Stimulated activated CD8-positive, alpha-beta memory T cell treated with anti-CD3 and anti-CD28 coated beads, Interleukin-15, amount 100 ng/mL, for 24 hours (primary cell): ENCODE data around the gene IRF8.
"Not testable (repeated sequence)": the region's sequence is repeated elsewhere in the genome, so short reads cannot be mapped to it uniquely, and the experiment has no call there.

ENCODE experiments used
- DNase-seq: peaks from one replicate; pipeline ENCODE4 v3.0.0-alpha.2; 2020; ENCODE audit warnings: low read depth

Gene IRF8

DNA sequence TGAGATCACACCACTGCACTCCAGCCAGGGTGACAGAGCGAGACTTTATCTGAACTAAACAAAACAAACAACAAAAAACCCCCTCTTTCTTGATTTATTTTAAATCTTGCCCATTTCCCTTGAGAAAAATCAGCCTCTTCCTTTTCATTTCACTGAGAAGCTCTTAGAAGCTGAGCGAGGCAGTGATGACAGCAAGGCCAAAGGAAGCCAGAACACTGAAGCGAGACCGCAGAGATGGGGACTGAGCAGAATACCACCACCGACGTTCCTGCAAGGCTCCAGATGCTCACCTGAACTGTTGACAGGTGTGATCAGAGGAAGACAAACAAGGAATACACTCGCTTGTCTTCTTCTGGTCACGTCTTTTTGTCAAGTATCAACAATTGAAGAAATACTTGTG, 30.5 kb upstream of the IRF8 start:
- no peak for DNase-seq

DNA sequence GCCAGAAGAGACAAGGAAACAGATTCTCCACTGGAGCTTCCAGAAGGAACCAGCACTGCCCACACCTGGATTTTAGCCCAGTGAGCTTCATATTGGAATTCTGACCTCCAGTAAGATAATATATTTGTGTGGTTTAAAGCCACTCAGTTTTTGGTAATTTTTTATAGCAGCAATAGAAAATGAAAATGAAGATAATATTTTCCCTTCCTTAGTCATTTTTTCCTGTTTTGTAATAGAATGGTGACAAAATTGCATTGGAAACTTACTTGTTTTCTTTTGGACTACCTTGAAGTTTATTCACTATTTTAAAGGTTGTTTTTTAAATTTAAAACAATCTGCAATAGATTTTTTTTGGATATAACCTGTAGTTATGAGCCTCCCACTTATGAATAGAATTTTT, 29.8 kb upstream of the IRF8 start:
- DNase-seq: no peak

DNA sequence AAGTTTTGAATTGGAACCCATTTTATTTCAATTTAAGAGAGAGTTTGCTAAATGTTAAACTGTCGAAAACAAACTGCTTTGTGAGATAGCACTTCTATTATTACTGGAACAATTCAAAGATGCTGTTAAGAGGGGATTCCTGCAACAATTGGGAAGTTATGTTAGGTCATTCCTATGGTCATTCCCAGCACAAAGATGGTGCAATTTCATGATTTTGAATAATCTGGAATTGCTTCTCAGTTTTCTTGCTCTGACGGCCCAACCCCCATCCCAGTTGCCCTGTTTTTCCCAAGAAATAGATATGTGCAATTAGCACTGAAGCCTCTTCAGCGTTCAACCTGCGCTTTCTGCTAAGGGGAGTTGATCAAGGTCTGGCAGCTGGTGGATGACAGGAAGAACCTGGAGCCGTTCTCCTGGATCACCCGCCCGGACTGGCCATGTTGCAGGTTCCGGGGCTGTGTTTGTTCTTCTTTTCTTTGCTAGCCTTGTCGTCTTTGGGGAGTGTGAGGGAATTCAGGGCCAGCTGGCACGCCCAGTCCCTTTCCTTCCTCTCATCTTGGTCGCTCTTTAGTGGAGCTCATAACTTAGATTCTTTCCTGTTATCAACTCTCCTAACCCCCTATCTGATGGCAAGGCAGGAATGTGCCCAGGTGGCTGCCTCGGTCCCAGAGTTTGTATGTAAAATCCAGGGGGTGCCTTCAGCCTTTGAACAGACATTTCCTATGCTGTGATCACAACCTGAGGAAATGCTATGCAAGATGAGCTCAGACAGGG, 29.0 kb upstream of the IRF8 start:
- DNase-seq: no peak

DNA sequence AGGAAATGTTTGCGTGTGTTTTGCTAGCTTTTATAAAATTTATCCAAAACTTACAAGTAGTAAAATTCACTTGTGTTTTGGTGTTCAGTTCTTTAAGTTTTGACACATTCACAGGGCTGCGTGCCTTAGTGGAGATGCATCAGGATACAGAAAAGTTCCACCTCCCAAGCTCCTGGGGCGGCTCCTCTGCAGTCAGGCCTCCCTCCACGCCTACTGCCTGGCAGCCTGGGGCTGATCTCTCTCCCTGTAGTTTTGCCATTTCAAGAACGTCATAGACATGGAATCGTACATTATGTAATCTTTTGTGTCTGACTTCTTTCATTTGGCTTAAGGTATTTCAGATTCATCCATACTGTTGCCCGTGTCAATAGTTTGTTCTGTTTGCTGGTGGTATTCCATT, 27.2 kb upstream of the IRF8 start:
- no peak for DNase-seq

DNA sequence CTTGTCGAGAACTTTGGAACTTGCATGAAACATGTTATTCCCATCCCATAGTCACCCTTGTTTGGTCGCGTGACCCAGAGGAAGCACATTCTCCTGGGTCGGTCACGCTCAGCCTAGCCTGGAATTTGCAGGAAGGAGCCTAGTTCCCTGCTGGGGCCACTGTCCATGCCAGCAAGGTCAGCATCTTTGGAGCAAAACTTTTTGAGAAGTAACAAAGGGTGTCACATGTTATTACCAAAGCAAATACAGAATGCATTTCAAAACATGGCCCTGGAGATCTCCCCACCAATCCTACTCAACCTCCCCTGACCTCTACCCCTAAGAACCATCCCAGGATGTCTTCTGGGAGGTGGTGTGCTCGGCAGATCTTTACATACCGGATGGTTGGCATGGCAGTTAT, 26.2 kb upstream of the IRF8 start:
- DNase-seq: no peak

DNA sequence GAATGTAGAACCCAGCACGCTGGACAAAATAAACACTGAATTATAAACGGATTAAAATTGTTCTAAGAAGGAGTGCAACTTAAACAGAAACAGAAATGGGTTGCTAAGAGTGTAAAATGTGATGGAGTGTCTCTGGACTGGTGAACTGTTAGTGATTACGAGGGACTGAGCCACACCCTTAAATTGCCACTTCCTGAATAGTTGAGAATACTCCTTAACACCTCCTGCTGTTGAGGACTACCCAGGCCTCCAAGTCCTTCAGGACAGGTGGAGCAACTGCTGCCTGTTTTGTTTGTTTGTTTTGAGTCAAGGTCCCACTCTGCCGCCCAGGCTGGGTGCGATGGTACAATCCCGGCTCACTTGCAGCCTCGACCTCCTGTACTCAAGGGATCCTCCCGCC, 25.8 kb upstream of the IRF8 start:
- DNase-seq: no peak

DNA sequence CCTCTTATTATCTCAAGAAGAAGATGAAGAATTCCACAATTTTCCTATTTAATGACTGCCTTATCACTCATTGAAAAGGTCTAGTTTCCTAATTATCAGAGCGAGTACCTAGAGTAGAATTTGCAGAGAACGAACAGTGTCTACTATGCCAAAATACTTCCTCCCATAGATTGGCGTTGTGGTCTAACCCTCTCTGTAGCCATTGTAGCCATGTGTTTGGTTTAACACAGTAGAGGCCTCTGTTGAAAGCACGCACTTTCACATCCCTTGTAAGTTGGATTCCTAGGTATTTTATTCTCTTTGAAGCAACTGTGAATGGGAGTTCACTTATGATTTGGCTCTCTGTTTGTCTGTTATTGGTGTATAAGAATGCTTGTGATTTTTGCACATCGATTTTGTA, 24.9 kb upstream of the IRF8 start:
- DNase-seq: not testable (repeated sequence)

DNA sequence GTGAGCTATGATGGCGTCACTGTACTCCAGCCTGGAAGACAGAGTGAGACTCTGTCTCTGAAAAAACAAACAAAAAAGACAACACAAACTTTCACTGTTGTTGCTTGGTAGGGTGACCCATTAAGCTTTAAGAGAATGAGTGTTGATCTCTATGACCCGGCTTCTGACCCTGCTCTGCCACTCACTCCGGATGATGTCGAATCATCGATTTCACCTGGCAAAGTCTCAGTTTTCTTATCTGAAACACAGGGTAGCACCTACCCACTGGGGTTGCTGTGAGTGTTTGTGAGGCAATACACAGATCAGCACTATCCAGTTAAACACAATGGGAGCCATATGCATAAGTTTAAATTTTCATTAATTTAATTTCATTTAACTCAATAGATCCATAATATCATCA, 20.6 kb upstream of the IRF8 start:
- DNase-seq: no peak

DNA sequence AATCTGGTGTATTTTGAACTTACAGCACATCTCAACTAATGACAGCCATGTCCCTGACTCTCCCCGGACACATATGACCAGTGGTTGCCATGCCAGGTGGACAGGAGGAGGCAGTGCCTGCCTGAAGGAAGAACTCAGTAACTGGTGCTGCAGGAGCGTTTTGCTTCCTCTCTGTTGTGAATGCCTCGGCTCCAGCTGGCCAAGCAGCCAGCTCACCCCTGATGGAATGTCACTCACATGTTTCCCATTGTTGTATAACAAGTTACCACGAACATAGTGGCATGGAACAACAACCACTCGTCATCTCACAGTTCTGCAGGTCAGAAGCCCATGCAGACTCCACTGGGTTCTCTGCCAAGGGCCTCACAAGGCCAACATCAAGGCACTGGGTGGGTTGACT, 20.1 kb upstream of the IRF8 start:
- no peak for DNase-seq

DNA sequence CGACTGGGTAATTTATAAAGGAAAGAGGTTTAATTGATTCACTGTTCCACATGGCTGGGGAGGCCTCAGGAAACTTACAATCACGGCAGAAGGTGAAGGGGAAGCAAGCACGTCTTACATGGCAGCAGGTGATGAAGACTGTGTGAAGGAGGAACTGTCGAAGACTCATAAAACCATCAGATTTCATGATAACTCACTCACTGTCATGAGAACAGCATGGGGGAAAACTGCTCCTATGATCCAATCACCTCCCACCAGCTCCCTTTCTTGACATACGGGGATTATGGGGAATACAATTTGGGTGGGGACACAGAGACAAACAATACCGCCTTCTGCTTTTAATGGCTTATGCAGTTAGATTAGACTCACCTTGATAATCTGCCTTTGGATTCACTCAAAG, 19.4 kb upstream of the IRF8 start:
- DNase-seq: no peak

DNA sequence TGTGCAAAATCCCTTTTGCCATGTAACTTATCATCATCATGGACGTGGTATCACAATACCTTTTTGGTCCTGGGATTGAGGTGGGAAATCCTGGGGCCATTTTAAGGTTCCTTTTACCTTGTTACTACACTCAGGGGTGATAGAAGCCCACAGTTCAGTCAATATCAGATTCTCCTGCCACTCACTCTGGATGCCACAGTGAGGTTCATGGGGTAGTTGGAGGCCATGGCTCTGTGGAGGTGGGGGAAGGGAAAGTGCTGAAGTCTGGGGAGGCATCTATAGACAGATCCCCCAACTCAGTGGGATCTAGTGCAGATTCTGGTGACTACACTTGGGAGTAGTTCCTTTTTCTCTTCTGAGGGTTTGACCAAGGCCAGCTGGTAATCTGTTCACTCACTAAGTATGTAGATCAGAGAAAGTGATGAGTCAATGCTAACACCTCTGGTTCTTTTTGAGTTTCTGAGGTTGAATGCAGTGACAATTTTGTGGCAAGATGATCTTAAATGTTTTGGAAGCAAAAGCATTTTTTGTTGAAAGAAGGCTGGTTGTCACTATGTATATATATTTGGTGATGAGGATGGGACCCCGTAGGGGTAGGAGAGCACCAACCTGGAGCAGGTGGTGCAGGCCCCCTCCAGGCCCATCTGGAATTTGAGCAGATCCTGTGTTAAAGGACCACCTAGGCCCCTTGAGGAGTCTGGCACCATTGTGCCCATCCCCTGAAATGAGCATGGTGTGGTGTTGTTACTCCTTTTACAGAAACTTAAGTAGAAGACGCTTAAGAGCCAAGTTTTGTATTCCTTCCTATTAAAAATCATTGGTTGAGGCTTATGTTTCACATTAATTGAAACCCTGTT, 18.8 kb upstream of the IRF8 start:
- no peak for DNase-seq

DNA sequence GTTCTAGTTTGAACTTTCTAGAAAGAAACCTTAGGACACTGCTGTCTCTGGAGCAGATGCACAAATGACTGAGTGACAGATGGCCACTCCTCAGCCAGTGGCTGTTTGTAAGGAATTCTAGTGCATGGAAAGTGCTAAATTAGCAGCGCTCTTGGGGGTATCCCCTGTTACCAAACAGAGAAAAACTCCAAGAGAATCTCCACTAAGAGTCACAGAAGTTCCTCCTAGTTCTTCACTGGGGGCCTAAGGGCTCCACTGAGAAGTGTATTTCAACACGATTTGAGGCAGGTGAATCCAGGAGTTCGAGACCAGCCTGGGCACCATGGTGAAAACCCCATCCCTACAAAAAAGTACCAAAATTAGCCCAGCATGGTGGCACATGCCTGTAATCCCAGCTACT, 18.1 kb upstream of the IRF8 start:
- no peak for DNase-seq

DNA sequence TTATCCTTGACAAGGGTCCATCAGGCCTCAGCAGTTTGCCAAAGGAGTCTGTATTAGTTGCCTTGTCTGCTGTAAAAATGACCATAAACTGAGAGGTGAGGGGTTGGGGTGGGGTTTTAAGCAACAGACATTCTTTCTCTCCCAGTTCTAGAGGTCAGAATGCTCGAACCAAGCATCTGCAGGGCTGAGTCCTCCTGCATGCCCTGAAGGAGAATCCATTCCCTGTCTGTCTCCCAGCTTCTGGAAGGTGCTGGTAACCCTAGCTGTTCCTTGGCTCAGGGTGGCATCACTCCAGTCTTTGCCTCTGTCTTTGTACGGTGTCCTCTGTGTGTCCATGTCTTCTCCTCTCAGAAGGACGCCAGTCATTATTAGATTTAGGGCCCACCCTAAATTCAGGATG, 17.5 kb upstream of the IRF8 start:
- no peak for DNase-seq

DNA sequence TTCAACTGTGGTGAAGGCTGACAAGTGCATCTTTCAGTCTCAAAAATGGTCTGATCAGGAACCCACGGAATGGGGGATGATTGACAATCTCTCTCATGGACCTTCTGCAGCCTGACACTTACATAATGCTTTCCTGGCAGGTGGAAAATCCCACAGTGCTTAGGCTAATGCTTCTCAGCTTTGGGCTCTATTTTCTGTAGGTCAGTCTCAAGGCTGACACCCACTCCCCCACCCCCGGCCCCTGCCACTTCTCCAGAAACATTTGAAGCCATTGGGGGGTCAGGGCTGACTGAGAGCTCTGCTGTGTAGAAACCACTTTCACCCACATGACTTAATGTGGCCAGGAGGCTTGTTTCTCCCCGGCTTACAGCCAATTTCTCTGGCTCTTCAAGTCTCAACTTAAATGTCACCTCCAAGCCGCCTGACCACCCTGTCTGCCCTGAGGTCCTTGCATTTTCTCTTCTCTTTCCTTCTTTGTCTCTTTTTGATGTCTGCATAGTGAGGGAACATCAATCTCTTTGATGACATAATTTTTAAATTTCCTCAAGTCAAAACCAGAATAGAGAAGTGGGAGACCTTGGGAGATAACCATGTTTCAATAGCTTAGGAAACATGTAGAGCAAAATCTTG, 16.7 kb upstream of the IRF8 start:
- no peak for DNase-seq

DNA sequence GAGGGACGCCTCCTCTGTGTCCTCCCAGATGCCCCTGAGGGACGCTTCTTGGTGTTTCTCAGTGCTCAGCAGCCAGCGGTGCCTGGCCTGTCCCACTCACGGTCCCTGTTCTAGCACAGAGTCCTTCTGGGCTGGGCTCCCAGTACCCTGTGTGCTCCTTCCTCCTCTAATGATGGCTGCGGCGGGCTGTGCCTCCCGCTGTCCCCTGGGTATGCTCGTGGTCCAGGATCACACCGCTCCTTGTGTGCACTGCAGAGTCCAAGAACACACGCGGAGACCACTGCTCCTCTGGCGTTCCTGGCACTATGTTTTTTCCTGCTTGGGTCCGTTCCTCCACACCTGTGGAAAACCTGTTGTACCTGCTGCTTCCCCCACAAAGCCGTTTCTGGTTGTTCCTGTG, 15.1 kb upstream of the IRF8 start:
- DNase-seq: no peak

DNA sequence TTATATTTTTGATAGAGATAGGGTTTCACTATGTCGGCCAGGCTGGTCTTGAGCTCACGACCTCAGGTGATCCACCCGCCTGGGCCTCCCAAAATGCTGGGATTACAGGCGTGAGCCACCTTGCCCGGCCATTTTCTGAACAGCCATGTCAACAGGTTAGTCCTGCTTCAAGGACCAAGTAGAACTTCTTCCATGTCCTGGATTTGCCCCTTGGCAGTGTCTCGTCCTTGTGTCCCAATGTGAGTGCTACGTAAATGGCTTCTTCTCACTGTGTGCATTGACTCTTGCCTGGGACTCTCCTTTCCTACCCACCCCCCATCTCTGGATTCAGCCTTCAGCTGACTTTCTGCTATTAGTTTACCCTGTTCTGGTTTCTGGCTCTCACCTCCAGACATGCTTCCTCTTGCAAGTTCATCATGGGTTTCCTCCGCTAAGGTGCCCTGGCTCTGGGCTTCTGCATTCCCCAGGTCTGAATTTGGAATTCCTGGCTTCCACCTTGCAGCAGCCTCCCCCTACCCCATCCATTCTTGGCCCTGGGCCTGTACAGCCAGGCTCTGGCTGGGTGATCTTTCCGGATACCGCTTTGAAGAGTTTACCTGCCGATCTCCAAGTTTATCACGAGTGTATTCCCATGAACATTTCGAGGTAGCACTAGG, 14.0 kb upstream of the IRF8 start:
- DNase-seq: no peak

DNA sequence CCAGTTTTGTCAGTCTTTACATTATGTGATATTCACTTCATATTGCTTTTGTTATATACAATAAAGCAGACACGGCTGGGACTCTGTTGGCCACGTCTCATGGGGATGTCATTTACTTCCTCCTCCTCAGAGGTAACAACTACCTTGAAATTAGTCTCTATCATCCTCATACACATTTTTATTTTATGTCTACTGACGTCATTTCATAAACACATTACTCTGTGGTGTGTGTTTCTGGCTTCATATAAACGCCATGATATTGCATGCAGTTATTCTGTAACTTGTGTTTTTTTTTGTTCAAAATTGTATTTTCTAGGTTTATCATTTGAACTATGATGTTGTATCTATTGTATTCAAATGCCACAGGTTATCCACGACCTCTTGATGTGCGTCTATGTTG, 13.4 kb upstream of the IRF8 start:
- DNase-seq: no peak

DNA sequence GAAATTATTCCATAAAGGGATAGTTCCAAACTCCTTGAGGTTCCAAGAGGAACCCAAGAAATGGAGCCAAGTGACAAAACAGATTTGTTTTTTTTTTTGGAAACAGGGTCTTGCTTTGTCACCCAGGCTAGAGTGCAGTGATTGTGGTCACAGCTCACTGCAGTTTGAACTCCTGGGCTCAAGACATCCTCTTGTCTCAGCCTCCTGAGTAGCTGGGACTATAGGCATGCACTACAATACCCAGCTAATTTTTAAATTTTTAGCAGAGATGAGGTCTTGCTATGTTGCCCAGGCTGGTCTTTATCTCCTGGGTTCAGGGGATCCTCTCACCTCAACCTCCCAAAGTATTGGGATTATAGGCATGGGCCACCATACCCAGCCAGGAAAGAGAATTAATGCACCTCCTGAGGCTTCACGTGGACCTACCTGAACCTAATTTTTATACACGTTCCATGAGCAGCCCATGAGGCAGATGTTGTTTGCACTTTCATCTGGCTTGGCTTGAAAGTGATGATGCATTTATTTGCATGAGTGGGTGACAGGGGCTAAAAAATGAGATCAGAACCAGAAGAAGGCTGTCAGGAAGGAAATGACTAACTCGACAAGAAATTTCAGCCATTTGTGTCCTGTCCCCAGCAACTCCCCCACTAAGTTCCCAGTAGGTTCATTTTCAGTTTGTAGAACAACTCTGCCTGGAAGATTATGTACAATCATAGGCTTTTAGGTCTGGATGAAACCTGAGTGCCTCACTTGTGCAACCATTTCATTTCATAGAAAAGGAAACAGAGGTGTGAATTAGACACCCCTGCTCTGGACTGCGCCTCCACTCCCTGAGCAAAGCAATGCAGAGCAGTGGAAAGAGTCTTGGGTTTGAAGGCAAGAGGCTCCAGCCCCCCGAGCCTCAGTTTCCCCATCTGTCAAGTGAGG, 10.3 kb upstream of the IRF8 start:
- no peak for DNase-seq

DNA sequence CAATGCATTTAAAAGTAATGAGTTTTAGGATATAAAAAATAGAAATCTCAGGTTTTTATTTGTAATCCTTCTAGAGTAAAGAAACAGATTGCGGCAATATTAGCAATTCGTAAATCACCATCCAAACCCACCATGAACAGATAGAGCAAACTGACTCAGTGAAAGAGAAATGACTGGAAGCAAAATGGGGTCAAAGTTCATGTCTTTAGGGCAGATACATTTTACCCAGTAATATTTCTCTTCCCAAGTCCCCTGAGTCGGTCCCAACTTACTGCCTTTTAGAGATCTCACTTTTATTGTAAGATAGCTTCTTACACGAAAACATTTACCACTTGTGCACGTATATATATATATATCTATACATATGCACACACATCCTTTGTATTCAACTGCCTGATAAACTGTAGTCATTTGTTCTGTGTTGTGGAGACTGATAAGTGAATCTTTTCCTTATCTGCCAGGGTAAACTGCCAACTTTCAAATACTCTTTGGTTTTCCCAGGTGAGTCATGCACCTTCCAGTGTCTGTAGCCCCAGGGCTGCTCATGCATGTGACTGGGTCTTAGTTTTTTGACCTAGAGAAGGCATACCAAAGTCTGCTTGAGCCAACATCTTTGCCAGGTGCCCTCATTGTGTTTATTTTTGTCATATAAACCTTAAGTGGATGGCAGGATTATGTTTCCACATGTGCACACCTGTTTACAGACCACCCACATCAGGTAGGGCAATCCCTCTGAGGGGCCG, 7.8 kb upstream of the IRF8 start:
- DNase-seq: no peak

DNA sequence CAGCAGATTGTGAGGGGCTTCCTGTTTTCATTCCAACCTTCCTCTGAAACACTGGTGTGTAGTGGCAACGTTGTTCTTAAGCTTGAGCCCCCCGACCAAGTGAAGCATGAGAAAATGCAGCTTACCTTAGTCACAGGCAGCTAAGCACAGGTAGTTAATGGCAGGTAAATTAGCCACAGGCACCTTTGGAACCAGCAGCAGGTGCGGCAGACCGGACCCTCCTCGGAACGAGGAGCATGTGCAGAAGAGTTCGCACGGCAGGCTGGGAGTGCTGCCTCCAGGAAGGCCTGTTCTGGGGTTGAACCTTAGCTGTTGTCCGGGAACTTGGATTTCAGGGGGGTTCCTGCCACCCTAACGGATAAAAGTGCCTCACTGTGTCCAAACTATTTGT, 7.2 kb upstream of the IRF8 start:
- DNase-seq: no peak

DNA sequence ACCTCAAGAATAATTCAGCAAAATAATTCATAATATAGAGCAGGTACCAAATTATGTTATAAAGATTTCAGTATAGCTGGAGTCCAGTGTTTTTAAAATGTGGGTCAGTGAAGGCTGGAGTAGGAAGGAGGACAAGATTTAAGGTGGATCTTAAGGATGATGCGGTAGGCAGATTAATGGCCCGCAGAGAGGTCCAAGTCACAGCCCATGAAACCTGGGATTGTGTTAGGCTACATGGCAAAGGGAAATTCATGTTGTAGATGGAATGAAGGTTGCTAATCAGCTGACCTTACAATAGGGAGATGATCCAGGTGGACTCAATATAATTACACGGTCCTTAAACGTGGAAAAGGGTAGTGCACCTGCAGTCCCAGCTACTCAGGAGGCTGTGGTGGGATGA, 6.2 kb upstream of the IRF8 start:
- DNase-seq: no peak
